Medulla oblongata (tissue), 1 donor: ENCODE data around the gene PLPPR2.
"Not testable (repeated sequence)": the region's sequence is repeated elsewhere in the genome, so short reads cannot be mapped to it uniquely, and the experiment has no call there.

Source experiments
- DNase-seq: peaks from one replicate; pipeline ENCODE4 v3.0.0-alpha.2; 2015; ENCODE audit errors: extremely low spot score

Gene PLPPR2

GRCh38 chr19:11373885-11374432 is 18.7 kb downstream of the PLPPR2 start:
- peak; percentile 30 for DNase-seq

GRCh38 chr19:11374433-11375142 is 19.4 kb downstream of the PLPPR2 start, which contains the start of gene SWSAP1:
SWSAP1 (plus strand) TSS chr19:11374666; CDS start chr19:11374681, 15 bp downstream.
- DNase-seq = peak; percentile 100

- DNase-seq = no peak
Observed at GRCh38 chr19:11375143-11375948, 20.1 kb downstream of the PLPPR2 start.

GRCh38 chr19:11377237-11377636 is 22.0 kb downstream of the PLPPR2 start:
- DNase-seq = peak; percentile 57

- DNase-seq = no peak
Observed at GRCh38 chr19:11377756-11378155, 22.5 kb downstream of the PLPPR2 start.

- DNase-seq = peak; percentile 38
Observed at GRCh38 chr19:11378319-11379189, 23.3 kb downstream of the PLPPR2 start.

- not testable (repeated sequence) for DNase-seq
Observed at GRCh38 chr19:11379269-11379845, 24.1 kb downstream of the PLPPR2 start.

- DNase-seq = no peak
Observed at GRCh38 chr19:11379857-11380350, 24.7 kb downstream of the PLPPR2 start.

- peak; percentile 98 for DNase-seq
Observed at GRCh38 chr19:11380653-11381537, 25.7 kb downstream of the PLPPR2 start.

GRCh38 chr19:11382898-11383705 is 27.9 kb downstream of the PLPPR2 start:
- peak; percentile 14 for DNase-seq

- DNase-seq = no peak
Observed at GRCh38 chr19:11383706-11384048, 28.4 kb downstream of the PLPPR2 start.

- no peak for DNase-seq
Observed at GRCh38 chr19:11384778-11385129, 29.5 kb downstream of the PLPPR2 start.

GRCh38 chr19:11387162-11388034 is 32.2 kb downstream of the PLPPR2 start:
- peak; percentile 12 for DNase-seq

- no peak for DNase-seq
Observed at GRCh38 chr19:11390359-11390758, 35.1 kb downstream of the PLPPR2 start.

- no peak for DNase-seq
Observed at GRCh38 chr19:11390933-11391680, 35.9 kb downstream of the PLPPR2 start.

- DNase-seq = no peak
Observed at GRCh38 chr19:11397089-11397610, 41.9 kb downstream of the PLPPR2 start.

- no peak for DNase-seq
Observed at GRCh38 chr19:11399667-11400066, 44.4 kb downstream of the PLPPR2 start.
